Left lung (tissue), 10 donors: ENCODE results near the gene ALPG. TPM values are rescaled to one million over a fixed set of nuclear protein-coding genes. Genes with fewer than 3 reads are reported as not detected.
"Not testable (repeated sequence)": the region's sequence is repeated elsewhere in the genome, so short reads cannot be mapped to it uniquely, and the experiment has no call there.

ENCODE experiments used
- ATAC-seq: fragments of 200-7000 bp; cut with Tn5 transposase; one replicate; pipeline ENCODE4 v1.9.1; 2020; ENCODE audit warnings: moderate library complexity
- DNase-seq, 4 donors: peaks; one replicate each; pipeline ENCODE4 v3.0.0-alpha.2; 2013 to 2020
- H3K27ac ChIP-seq, 2 donors: fragments of 200-600 bp; sonication (generic) in 1 of 2; one replicate each; pipeline versions ENCODE4 v1.5.0 to v1.8.0; 2020 to 2021
- H3K27me3 ChIP-seq, 2 donors: fragments of 200-600 bp; sonication (generic) in 1 of 2; one replicate each; pipeline versions ENCODE4 v1.5.0 to v1.8.0; 2020 to 2021
- H3K36me3 ChIP-seq, 2 donors: fragments of 200-600 bp; sonication (generic) in 1 of 2; one replicate each; pipeline versions ENCODE4 v1.5.0 to v1.8.0; 2020 to 2021
- H3K4me1 ChIP-seq, 2 donors: fragments of 200-600 bp; one replicate each; pipeline ENCODE4 v1.8.0; 2021
- H3K4me3 ChIP-seq, 2 donors: fragments of 200-600 bp; sonication (generic) in 1 of 2; one replicate each; pipeline versions ENCODE4 v1.5.0 to v1.8.0; 2020 to 2021; ENCODE audit warnings: mild to moderate bottlenecking in 1 of 2
- H3K9me3 ChIP-seq, 2 donors: fragments of 200-600 bp; sonication (generic) in 1 of 2; one replicate each; pipeline versions ENCODE4 v1.5.0 to v1.8.0; 2020 to 2021
- intact Hi-C, 2 donors: fragments of 100-400 bp; cut with DNase I; formaldehyde crosslinking; loops; one replicate each; pipeline versions ENCODE4 v1.11.2 to v1.14.2; 2022
- polyA plus RNA-seq, 6 donors: library from polyadenylated mRNA; unstranded; fragments of 120-200 nt; gene quantifications; one replicate each; pipeline ENCODE4 v1.2.1, GENCODE V29; 2013; ENCODE audit not compliant: insufficient read length in 6 of 6
- total RNA-seq, 2 donors: library from RNA; stranded (reverse); fragmentation: NEBNext Ultra II Directional; extraction: Animal tissue kit (Norgen Biotek cat#: 25700); gene quantifications; one replicate each; pipeline ENCODE4 v1.2.1, GENCODE V29; 2021
- TF ChIP-seq, protein P1 (sequence below), 2 donors: fragments of 200-600 bp; sonication (generic) in 1 of 2; IDR thresholded peaks; one replicate each; pipeline versions ENCODE4 v1.5.0 to v1.8.0; 2021; ENCODE audit warnings: antibody characterized with exemption in 2 of 2
- donor health status: DM: no; HTN: yes; CAD: no.
- donor health status: DM: no; HTN: no; CAD: no.

ALPG gene
- total and polyA plus RNA-seq, 8 donors: 0.08 to 0.16 TPM; not detected in 6

- TF ChIP-seq, protein P1, sequence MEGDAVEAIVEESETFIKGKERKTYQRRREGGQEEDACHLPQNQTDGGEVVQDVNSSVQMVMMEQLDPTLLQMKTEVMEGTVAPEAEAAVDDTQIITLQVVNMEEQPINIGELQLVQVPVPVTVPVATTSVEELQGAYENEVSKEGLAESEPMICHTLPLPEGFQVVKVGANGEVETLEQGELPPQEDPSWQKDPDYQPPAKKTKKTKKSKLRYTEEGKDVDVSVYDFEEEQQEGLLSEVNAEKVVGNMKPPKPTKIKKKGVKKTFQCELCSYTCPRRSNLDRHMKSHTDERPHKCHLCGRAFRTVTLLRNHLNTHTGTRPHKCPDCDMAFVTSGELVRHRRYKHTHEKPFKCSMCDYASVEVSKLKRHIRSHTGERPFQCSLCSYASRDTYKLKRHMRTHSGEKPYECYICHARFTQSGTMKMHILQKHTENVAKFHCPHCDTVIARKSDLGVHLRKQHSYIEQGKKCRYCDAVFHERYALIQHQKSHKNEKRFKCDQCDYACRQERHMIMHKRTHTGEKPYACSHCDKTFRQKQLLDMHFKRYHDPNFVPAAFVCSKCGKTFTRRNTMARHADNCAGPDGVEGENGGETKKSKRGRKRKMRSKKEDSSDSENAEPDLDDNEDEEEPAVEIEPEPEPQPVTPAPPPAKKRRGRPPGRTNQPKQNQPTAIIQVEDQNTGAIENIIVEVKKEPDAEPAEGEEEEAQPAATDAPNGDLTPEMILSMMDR (IDR thresholded peaks at IDR 0.05): no peak
- DNase-seq: peak in 1 of 4 donors; percentile 76
- intact Hi-C loops: no loop called here
- ATAC-seq: peak; percentile 55
- Histone ChIP-seq H3K9me3 (no peaks in the 10 kb centered on the region), H3K27ac (no peak overlapping the region), H3K4me3 (no peak overlapping the region), H3K4me1 (no peaks in the 10 kb centered on the region), H3K36me3 (no peaks in the 10 kb centered on the region), H3K27me3 (peaks cover 8 to 34% of the 10 kb centered on the region in 2 donors)
Measured at GRCh38 chr2:232377841-232378734, 28.6 kb upstream of the ALPG start.

GRCh38 chr2:232378735-232379151 lies 27.9 kb upstream of the ALPG start, which contains the start of gene ALPP:
TSS of gene ALPP (plus strand) at chr2:232378751. CDS start at chr2:232378803, 52 bp downstream.
- ATAC-seq, H3K4me3 ChIP-seq, H3K27ac ChIP-seq, DNase-seq, H3K4me1 ChIP-seq, intact Hi-C loops, H3K9me3 ChIP-seq, H3K36me3 ChIP-seq: not testable (repeated sequence)
- peaks cover 8 to 41% of the 10 kb centered on the region in 2 donors for H3K27me3 ChIP-seq

DNA sequence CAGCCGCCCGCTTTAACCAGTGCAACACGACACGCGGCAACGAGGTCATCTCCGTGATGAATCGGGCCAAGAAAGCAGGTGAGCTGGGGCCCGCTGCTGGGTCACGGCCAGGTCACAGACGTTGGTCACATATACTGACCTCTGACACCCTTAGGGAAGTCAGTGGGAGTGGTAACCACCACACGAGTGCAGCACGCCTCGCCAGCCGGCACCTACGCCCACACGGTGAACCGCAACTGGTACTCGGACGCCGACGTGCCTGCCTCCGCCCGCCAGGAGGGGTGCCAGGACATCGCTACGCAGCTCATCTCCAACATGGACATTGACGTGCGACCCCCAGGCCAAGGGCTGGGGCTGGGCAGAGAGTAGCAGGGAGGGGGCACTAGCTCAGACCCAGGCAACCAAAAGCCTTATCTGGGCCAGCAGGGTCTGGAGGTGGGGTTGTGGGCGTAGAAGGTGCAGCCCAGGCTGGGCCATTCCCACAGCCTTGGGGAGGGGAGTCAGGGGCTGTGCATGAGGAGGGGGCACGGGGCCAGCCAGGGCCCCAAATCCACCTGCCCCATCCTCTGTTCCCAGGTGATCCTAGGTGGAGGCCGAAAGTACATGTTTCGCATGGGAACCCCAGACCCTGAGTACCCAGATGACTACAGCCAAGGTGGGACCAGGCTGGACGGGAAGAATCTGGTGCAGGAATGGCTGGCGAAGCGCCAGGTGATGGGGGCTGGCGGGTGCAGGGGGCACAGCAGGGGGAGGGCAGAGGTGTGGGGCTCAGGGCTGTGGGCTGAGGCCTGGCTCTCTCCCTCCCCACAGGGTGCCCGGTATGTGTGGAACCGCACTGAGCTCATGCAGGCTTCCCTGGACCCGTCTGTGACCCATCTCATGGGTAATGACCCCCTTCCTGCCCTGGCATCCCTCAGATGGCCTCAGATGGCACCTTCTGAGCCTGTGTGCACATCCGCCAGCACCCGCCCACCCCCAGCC lies 26.7 kb upstream of the ALPG start:
- intact Hi-C loops, H3K4me1 ChIP-seq, ATAC-seq, H3K36me3 ChIP-seq, H3K9me3 ChIP-seq, H3K27ac ChIP-seq, DNase-seq, H3K4me3 ChIP-seq: not testable (repeated sequence)
- H3K27me3 ChIP-seq: peaks cover 8 to 51% of the 10 kb centered on the region in 2 donors

- H3K4me1 ChIP-seq, H3K27ac ChIP-seq, H3K36me3 ChIP-seq, ATAC-seq, H3K4me3 ChIP-seq, intact Hi-C loops, H3K9me3 ChIP-seq: not testable (repeated sequence)
- peak in 1 of 4 donors; percentile 79 for DNase-seq
- H3K27me3 ChIP-seq: peaks cover 20 to 64% of the 10 kb centered on the region in 2 donors
Measured at GRCh38 chr2:232381204-232382031, 25.2 kb upstream of the ALPG start.

DNA sequence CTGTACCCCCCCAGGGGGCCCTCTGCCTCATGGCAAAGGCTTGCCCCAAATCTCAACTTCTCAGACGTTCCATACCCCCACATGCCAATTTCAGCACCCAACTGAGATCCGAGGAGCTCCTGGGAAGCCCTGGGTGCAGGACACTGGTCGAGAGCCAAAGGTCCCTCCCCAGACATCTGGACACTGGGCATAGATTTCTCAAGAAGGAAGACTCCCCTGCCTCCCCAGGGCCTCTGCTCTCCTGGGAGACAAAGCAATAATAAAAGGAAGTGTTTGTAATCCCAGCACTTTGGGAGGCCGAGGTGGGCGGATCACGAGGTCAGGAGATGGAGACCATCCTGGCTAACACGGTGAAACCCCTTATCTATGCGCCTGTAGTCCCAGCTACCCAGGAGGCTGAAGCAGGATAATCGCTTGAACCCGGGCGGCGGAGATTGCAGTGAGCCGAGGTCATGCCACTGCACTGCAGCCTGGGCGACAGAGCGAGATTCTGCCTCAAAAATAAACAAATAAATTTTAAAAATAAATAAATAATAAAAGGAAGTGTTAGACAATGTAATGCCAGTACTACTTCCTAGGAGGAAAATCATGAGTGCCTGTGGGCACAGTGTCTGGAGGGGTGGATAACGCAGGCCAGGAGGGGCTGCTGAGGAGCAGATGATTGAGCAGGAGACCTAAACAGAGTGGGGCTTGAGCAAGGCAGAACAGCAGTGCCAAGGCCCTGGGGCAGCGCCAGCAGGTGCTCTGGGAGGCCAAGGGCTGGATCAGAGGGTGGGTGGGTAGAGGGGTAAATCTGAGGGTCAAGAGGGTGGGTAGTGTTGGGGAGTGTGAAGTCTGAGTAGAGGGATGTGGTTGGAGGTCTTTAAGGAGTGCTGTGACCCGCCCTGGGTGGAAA lies 24.1 kb upstream of the ALPG start:
- Histone ChIP-seq H3K4me1 (peaks cover 0 to 6% of the 10 kb centered on the region in 2 donors), H3K27ac (no peak overlapping the region), H3K9me3 (no peaks in the 10 kb centered on the region), H3K27me3 (peaks cover 31 to 75% of the 10 kb centered on the region in 2 donors), H3K4me3 (no peak overlapping the region), H3K36me3 (no peaks in the 10 kb centered on the region)
- ATAC-seq (no peak), DNase-seq (no peak)
- intact Hi-C loops: no loop called here
- TF ChIP-seq, protein P1 (IDR thresholded peaks at IDR 0.05): no peak
